Activated CD4-positive, alpha-beta T cell treated with anti-CD3 and anti-CD28 coated beads, Interleukin-2, Interleukin-6, amounts not matched to agents 100 ng/mL and 50 ng/mL, durations not matched to agents 16 hours and 8 hours (primary cell): ENCODE measurements around the gene AUNIP.
A peak's percentile ranks its signal among the peaks of the same experiment; 100 is the strongest.

Experiments
- DNase-seq: peaks from one replicate; pipeline ENCODE4 v3.0.0-alpha.2; 2020

AUNIP gene

DNA sequence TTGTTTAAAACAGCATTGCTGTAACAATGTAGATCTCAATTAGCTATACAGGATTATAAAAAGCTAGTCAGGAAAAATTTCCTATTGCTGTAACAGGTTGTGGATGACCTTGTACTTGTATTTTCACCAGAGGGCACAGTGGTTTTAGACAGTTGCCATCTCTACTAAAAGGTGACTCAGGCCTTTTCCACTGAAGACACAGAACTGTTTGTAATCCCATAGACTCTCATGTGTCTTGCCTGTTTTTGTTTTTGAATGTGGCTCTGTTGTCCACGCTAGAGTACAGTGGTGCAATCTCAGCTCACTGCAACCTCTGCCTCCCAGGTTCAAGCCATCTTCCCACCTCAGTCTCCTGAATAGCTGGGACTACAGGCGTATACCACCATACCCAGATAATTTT is 33.7 kb downstream of the AUNIP start:
- DNase-seq, result no peak

GRCh38 chr1:25821630-25822091 is 37.6 kb downstream of the AUNIP start:
- DNase-seq, result no peak

- no peak for DNase-seq
Measured at GRCh38 chr1:25821112-25821476, 38.2 kb downstream of the AUNIP start.

DNA sequence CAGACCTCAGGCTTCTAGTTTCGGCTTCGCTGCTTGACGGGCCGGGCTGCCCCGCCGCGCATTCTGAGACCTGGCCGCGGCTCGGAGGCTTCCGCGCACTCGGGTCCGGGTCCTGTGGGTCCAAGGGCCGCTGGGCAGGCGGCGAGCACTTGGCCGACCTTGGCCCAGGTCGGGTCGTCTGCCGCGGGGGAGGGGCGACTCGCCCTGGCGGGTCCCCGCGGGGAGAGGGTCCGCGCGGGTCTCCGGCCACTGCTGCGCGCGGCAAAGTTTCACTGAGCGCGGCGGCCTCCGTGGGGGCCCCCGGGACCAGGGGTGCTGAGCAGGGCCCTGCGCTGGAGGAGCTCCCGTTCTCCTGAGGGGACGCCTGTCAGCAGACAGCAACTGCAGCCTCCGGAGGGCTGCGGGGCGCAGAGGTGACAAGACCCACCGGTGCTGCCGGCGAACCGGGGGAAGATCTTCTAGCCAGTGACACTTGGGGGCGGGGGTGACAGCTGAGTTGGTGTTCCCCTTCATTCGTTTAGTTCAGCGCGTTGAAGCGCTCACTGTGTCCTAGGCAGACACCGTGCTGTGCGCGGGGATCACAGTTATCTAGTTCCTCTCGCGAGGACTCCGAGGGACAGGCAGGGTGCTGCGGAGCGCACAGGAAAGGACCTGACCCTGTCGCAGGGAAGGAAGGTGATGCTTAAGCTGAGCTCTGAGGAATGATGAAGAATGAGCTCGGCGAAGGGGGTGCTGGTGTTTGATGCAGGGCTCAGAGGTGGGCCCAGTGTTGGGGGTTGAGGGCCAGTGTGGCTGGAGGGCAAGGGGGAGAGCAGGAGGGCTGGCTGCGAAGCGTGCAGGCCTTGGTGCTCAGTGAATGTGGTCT is 38.8 kb downstream of the AUNIP start:
- peak; percentile 74 for DNase-seq

GRCh38 chr1:25819491-25820246 is 39.6 kb downstream of the AUNIP start, which contains the start of gene MTFR1L:
TSS of gene MTFR1L (plus strand) at chr1:25819954. CDS start at chr1:25823105, 3,151 bp downstream.
- DNase-seq, result peak; percentile 94

DNA sequence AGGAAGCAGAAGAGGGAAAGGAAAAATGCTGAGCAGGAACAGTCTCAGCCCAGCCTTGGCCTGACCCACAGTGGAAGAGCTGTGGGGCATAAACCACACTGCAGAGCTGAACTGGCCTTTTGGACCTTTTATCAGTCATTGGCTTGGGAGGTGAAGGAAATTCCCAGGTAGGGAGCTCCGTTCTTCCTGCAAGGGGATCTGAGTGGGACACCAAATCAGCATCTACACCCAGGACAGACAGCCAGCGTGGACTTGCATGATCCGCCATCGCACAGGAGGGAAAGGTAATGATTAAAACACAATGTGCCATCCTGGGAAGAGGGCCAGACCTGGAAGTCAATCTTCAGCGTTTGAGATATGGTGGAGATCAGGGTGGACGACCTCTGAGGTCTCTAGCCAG is 40.7 kb downstream of the AUNIP start:
- no peak for DNase-seq

DNA sequence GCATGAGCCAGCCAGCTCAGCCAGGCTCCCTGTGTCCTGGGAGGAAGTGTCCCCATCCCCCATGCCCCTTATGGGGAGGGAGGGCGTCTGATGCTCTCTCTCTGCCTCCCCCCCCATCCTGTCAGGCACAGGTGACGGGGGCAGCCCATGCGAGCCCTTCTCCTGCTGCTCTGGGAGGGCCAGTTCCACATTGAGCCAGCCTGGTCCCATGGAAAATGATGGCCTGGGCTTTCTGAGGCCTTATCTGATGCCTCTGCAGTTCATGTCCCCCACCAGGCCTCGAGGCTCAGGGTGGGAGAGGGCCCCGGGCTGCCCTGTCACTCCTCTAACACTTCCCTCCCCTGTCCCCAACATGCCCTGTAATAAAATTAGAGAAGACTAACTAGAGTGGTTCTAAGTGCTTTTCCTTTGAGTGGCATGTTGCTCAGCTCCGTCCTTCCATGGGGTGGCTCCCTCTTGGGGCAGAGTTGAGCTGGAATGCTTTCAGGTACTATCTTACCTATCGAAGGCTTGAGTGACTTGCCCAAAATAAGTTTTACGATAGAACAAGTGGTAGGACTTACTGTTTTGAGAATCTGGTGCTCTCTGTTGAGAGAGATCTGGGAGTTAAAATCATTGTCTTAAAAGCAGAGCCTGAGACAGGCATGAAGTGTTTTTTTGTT is 41.3 kb downstream of the AUNIP start:
- no peak for DNase-seq

DNA sequence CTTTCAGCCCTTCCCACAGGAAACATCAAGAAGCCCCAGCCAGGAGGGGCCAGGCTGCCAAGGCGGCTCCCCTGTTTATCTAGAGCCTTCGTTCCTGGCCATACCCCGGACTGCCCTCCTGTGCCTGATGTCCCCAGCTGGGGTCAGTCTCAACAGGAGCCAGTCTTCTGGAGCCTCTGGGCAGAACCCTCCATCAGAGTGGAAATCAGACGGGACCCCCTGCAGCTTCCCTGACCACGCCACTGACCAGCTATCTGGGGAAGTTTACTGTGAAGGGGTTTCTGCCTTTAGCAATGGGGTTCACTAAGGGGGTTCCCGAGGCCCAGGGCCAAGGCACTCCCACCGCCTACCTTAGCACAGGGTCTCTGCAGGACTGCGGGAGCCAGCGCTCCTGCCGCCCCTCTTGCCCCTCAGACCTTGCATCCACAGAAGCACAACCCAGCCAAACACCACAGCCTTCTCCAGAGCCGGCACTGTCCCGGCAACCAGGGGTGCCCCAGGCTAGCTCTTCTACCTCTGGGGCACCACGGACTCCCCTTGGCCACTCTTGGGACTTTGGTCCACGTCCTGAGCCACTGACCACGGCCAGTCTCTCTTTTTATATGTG is 43.0 kb downstream of the AUNIP start:
- DNase-seq, result no peak

DNA sequence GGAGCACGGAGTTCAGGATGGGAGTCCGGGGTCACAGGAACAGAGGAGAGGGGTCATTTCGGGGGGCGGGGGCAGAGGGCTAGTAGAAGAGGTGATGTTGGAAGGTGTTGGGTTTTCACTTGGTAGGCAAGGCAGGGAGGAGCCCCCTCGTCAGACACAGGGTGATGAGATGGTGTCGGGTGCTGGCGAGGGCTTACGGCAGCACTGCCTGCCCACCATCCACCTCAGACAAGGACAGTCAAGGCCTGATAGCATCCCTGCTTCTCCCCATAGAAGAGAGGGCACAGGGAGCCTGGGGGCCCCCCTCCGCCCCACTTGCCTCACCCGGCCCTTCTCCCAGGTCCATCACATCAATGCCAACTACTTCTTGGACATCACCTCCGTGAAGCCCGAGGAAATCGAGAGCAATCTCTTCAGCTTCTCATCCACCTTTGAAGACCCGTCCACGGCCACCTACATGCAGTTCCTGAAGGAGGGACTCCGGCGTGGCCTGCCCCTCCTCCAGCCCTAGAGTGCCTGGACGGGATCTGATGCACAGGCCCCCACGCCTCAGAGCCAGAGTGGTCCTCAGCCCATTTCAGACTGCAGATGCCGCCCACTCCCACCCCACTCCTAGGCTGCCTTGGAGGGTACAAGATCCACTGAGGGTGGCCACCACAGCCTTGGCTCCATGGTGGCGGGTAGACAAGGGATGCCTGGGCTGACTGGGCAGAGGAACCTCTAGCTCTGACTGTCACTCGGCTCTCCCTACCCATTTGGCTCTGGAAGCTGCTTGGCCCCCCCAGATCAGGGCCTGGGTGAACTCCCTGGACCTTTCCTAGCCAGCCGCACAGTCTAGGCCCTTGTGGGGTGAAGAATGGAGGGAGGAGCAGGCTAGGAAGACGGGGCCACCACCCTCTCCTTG is 43.8 kb downstream of the AUNIP start:
- DNase-seq, result no peak

DNA sequence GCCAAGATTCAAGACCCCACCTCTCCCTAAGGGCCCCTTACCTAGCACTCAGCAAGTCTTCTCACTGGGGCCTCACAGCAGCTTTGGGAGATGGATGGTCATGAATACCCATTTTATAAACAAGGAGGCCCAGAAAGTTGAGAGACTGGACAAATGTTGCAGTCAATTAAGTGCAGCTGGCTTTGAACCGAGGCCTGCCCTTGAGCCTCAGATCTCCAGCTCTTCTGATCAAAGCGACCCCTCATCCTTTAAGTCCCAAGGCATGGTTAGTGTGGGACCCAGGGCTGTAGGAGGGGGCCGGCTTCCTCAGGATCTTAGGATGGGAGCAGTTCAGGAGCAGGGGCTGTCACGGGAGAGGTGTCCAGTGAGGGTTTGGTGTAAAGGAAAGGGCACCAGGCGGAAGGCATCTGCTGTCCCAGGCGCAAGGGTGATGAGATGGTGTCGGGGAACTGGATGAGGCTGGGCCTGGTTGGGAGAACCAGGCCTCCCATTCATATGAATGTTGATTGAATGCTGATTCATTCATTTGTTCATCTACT is 44.6 kb downstream of the AUNIP start:
- no peak for DNase-seq

DNA sequence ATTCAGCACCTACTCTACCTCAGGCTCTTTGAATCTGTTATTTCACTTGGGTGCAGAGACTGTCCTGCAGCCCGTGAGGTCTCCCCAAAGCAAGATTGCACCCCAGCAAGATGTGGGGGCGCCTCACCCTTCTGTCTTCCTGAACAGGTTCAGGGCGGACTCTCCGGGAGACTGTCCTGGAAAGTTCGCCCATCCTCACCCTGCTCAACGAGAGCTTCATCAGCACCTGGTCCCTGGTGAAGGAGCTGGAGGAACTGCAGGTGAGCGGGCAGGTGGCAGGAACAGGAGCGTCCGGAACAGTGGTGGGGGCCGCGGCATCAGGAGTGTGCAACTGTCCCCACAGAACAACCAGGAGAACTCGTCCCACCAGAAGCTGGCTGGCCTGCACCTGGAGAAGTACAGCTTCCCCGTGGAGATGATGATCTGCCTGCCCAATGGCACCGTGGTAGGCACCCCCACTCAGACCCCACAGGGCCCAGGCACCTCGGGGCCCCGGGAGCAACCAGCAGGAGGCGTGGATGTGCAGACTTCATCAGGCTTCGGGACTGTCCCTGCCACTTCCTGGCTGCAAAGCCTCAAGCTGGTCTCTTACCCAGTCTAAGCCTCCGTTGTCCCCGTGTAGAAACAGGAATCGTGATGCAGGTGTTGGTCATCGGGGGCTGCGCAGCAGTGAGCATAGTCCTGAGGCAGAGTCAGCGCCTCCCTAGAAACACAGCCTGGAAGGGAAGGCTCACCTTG is 45.4 kb downstream of the AUNIP start:
- no peak for DNase-seq

- no peak for DNase-seq
Measured at GRCh38 chr1:25813071-25813733, 46.1 kb downstream of the AUNIP start.

DNA sequence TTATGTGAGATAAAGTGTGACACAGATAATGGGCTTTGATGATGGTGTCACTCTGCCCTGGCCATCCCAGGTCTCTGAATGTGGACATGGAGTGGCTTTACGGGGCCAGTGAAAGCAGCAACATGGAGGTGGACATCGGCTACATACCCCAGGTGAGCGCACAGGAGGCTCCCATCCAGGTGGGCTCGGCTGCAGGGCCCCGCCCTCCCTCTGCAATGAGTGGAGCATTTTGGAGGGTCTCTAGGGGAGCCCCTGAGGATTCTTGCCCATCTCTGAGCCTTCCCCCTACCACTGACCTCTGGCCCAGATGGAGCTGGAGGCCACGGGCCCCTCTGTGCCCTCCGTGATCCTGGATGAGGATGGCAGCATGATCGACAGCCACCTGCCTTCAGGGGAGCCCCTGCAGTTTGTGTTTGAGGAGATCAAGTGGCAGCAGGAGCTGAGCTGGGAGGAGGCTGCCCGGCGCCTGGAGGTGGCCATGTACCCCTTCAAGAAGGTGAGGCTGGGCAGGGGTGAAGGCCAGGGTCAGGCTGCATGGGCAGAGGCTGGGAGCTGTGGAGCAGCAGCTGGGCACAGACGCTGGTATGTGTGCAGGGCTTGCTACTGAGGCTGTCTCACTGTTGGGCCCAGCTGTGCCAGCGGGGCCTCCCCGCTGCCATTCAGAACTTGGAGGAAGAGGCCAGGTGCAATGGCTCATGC is 47.7 kb downstream of the AUNIP start:
- DNase-seq, result no peak

- peak; percentile 83 for DNase-seq
Measured at GRCh38 chr1:25810341-25811299, 48.6 kb downstream of the AUNIP start.

GRCh38 chr1:25809929-25810328 is 49.3 kb downstream of the AUNIP start:
- DNase-seq, result no peak

DNA sequence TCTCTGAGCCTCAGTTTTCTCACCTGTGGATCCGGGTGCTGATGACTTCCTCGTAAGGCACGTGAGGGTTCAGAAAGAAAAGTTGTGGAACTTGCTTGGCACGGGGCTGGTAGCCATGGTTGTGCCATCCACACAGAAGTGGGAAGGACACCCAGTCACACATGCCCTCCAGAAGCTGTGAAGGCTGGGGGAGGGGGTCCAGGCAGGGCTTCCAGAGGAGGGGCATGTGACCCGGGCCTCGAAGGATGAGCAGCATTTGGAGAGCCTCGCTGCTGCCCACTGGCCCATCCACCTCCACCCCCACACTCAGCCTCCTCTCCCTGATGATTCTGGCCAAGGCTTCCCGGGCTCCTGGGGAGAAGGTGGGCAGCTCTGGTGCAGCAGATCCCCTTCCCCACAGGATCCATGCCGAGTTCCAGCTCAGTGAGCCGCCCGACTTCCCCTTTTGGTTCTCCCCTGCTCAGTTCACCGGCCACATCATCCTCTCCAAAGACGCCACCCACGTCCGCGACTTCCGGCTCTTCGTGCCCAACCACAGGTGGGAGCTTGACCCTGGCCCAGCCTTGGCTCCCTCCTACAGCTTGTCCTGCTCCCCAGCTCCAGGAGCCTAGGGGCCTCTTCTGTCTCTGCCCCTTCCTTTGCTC is 49.9 kb downstream of the AUNIP start:
- no peak for DNase-seq

GRCh38 chr1:25808481-25809244 is 50.6 kb downstream of the AUNIP start:
- no peak for DNase-seq
